ENCODE measurements around the gene RXRG.

Gene RXRG

GRCh38 chr1:165409657-165410358, 35.1 kb downstream of the RXRG start:
- DNase-seq (ENCODE audit: low read depth in 2 of 2) = no peak

DNA sequence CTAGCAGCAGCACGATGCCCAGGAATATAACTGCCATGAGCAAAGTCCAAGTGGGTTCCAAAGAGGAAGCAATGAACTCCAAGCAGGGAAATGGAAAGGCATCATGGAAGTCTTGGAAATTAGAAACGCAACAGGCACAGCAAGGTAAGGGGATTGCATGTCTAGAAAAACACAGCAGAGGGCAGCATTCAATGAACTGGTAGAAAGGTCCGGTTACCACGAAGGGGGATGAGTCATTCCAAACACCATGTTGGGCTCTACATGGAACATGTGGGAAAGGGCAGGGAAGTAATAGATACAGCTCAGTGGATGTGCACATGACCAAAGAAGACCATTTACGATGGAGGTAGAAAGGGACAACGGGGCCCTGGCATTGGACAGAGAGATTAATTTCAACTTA, 36.4 kb downstream of the RXRG start:
- DNase-seq (ENCODE audit: low read depth in 2 of 2) = no peak

- no peak for DNase-seq (ENCODE audit: low read depth in 2 of 2)
These were observed 37.5 kb downstream of the RXRG start for GRCh38 chr1:165407398-165407797.

- peak in 1 of 2 donors; percentile 10 for DNase-seq (ENCODE audit: low read depth in 2 of 2)
These were observed 41.0 kb downstream of the RXRG start for GRCh38 chr1:165403835-165404482.

DNA sequence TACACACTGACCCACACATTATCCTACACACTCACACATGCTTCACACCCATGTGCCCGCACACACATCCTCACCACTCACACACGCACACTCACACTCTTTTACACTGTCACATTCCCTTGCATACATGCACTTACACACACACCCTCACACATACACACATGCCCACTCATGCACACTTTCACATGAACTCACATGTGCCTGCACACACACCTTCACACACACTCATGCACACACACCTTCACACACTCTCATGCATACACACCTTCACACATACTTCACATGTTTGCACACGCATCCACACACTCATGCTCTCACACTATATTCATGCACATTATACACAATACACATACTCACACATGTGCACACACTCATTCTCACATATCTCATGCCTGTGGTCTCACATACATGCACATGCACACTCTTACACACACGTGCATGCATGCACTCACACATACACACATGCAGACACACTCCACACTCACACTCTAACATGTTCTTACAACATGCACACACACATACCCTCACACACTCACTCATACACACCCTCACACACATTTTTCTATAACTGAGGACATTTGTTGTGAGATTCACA, 42.3 kb downstream of the RXRG start:
- DNase-seq (ENCODE audit: low read depth in 2 of 2) = no peak

GRCh38 chr1:165397944-165398343, 47.0 kb downstream of the RXRG start:
- no peak for DNase-seq (ENCODE audit: low read depth in 2 of 2)

GRCh38 chr1:165395901-165396300, 49.0 kb downstream of the RXRG start:
- DNase-seq (ENCODE audit: low read depth in 2 of 2) = no peak

GRCh38 chr1:165395478-165395877, 49.4 kb downstream of the RXRG start:
- no peak for DNase-seq (ENCODE audit: low read depth in 2 of 2)

- DNase-seq (ENCODE audit: low read depth in 2 of 2) = peak; percentile 73 to 80
These were observed 52.0 kb downstream of the RXRG start for GRCh38 chr1:165392634-165393571.

DNA sequence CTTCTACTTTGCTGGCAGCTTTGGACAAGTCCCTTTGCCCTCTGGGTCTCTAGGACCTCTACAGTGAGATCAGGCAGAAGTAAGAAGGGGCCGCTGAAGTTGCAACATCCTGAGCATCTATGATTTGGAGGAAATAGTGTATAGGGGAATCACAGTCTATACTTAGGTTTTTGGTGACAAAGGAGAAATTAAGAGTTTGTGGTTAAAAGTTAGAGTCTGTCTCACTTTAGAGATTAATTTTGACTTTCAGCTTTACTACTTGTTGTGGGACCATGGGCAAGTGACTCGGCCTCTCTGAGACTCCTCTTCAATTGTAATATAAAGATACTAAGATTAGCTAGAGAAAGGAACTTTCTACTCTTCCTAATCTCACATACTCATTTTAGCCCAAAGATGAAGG, 55.3 kb downstream of the RXRG start:
- DNase-seq (ENCODE audit: low read depth in 2 of 2) = no peak

DNA sequence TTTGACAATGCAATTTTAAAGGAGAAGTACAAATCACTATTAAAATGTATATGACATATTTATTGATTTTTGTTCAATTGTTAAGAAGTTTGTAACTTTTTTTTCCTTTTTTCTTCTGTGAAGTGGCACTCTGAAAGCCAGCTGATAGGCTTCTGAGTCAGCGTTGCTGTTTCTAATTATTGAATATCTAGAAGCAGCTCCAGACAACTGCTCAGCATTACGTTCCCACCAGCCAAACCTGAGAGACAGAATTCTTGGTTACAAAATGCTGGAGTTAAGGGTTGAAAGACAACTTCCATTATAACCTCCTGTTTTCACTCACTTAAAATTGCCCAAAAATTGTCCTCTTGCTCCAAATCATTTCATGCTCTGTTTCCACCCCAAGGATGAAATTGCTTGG, 57.0 kb downstream of the RXRG start:
- no peak for DNase-seq (ENCODE audit: low read depth in 2 of 2)

GRCh38 chr1:165387505-165387904, 57.4 kb downstream of the RXRG start:
- no peak for DNase-seq (ENCODE audit: low read depth in 2 of 2)

GRCh38 chr1:165383599-165384405, 61.1 kb downstream of the RXRG start:
- DNase-seq (ENCODE audit: low read depth in 2 of 2) = no peak

DNA sequence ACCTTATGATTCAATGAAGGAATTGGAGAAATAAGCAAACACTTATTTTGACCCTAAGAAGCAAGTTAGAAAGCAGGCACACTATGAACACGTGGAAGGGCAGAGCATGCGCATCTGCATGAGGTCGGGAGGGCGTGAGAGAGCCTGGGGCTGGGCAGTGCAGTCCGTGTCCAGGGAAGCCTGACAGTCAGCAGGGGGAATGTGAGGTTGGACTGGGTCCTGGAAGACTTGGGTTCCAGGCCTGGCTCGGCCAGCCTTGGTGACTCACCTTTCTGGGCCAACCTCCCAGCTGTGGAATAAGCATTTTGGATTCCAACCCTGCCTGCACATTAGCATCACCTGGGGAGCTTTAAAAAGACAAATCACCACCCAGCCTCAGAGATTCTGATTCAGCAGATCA, 61.9 kb downstream of the RXRG start:
- DNase-seq (ENCODE audit: low read depth in 2 of 2) = no peak

GRCh38 chr1:165381745-165382505, 63.0 kb downstream of the RXRG start:
- DNase-seq (ENCODE audit: low read depth in 2 of 2) = no peak

DNA sequence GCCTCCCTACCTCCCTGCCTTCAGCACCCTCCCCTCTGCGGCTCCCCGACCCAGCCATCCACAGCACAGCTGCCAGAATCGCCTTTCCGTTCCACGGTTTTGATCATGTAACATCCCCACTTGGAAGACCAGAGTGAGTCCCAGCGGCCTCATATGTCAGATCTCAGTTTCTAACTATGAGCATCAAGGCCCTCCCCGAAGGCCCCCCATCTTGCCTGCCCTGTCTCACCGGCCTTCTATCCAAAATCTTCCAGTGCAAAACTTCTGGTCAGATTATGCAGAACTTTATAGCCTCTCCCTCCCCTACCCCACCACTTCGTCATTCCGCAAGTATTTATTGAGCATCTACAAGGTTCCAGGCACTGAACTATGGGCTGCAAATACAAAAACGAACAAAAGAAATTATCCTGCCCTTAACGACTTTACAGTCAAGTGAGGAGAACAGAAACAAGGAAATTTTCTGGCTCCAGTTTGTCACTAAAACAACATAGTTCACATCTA, 68.1 kb downstream of the RXRG start:
- no peak for DNase-seq (ENCODE audit: low read depth in 2 of 2)

DNA sequence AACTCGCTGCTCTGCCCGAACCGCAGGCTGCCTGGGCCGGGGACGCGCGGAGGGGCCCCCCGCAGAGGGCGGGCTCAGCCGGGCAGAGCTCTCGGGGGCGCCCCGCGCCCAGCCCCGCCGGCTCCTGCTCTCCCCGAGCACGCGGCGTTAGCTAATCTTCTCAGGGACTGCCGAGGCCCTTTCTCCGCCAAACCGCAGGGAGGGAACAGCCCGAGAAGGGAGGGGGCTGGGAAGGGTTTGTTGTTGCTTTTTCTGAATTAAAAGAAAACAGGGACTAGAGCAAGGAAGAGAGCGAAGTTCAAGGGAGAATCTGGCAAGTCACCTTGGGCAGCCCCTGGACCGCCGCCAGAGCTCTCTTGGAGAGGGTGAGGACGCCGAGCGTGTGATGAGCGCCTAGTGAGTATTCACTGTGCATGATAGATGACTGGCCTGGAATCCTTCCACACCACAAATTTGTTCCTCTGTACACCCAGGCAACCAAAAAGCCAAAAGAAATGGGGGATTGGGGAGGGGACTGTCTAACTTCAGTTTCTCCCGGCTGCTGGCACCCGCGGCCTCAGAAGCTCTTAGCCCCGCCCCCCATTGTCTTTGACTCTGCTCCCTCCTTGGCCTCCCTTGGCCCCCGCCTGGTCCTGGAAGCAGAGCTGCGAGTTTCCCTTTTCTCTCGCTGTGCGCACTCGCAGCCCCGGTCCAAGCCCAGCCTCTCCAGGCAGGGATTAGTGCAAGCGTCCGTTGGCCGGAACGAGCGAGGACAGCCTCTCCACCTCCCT, 68.7 kb downstream of the RXRG start:
- DNase-seq (ENCODE audit: low read depth in 2 of 2) = no peak

DNA sequence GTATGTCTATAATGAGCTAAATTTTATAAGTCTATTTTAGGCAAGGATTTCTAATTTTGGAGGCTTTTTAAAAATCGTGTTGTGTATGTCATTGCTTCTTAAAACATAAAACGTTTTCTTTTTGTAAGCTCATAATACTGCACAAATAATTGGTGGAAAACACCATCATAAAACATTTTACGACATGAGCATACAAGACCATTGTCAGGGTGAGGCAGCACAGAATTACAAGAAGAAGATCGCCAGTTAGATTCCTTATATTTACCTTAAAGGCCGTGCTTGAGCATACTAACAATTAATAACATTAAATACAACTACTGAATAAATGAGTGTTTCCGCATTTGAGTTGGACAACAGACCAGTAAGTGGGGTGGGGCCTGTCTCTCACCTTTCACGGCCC, 69.3 kb downstream of the RXRG start:
- no peak for DNase-seq (ENCODE audit: low read depth in 2 of 2)

DNA sequence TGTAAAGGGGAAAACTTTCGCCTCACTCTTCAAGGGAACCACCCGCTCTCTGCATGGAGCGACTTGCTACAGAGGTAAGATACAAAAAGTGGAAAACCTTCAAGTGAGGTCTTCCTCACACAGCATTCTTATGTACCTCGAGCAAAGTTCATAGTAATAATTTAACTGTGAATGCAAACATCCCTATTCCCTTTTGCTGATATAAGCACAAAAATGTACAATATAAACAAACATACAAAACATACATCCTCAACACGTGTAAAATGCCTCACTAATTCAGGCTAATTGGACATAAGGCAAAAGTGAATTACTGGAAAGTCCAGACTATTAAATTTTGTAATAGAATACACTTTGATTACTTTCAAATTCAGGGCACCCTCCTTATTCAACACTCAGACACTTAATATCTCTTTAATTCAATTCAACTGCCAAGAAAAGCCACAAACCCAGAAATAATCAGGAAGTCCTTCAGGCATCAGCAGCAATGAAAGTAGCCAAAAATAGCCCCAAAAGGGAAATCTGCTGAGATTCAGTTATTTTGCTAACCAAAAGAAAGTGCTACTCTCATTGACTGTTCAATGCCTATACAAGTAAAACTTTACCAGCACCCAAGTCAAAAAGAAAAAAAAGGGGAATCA, 73.2 kb downstream of the RXRG start:
- DNase-seq (ENCODE audit: low read depth in 2 of 2) = no peak
